Esophagus squamous epithelium (tissue), 5 donors: ENCODE data around the gene CASKIN1. TPM values are rescaled to one million over a fixed set of nuclear protein-coding genes. Genes with fewer than 3 reads are reported as not detected.
A peak's percentile ranks its signal among the peaks of the same experiment; 100 is the strongest.

Experiments used
- DNase-seq: peaks from one replicate; lab custom pipeline; 2025; lab: John Stamatoyannopoulos, UW
- H3K27ac ChIP-seq, 4 donors: fragments of 200-600 bp; sonication (generic); one replicate each; pipeline ENCODE4 v1.5.1; 2016 to 2019; ENCODE audit warnings: mild to moderate bottlenecking in 1 of 4
- H3K27me3 ChIP-seq, 4 donors: fragments of 200-600 bp; sonication (generic); 1 replicate in 3 of 4; 2 replicates in 1 of 4; pipeline versions ENCODE4 v1.5.1 to v1.6.0; 2017 to 2021; ENCODE audit warnings: antibody characterized with exemption in 1 of 4
- H3K36me3 ChIP-seq, 3 donors: fragments of 200-600 bp; sonication (generic); one replicate each; pipeline ENCODE4 v1.5.1; 2016 to 2019
- H3K4me1 ChIP-seq, 3 donors: fragments of 200-600 bp; sonication (generic); one replicate each; pipeline ENCODE4 v1.5.1; 2017 to 2019
- H3K4me3 ChIP-seq, 4 donors: fragments of 200-600 bp; sonication (generic); 1 replicate in 3 of 4; 2 replicates in 1 of 4; pipeline ENCODE4 v1.5.1; 2016 to 2019; ENCODE audit warnings: mild to moderate bottlenecking in 2 of 4, moderate library complexity in 1 of 4
- H3K9me3 ChIP-seq, 3 donors: fragments of 200-600 bp; sonication (generic); one replicate each; pipeline ENCODE4 v1.5.1; 2016 to 2019
- POLR2A ChIP-seq, 4 donors: fragments of 450-650 bp; IDR thresholded peaks; one replicate each; pipeline ENCODE4 v1.6.1; 2017; ENCODE audit warnings: antibody characterized with exemption in 4 of 4, mild to moderate bottlenecking in 4 of 4, moderate library complexity in 3 of 4
- WGBS, 2 donors: methylation state at CpG; one replicate each; pipeline ENCODE4 v1.1.5; 2018; 5-methylcytosine and 5-hydroxymethylcytosine counted together
- intact Hi-C: fragments of 100-400 bp; cut with DNase I; formaldehyde crosslinking; loops from one replicate; pipeline ENCODE4 v1.15.0; 2022
- total RNA-seq, 4 donors: library from RNA; depleted of rRNA; stranded (reverse); fragments of >200 nt; gene quantifications; one replicate each; pipeline ENCODE4 v1.1.0, GENCODE V29; 2016
- TF ChIP-seq, protein P1 (sequence below), 6 experiments: fragments of 450-650 bp in 4 of 6; fragments of 200-600 bp in 2 of 6; sonication (generic) in 2 of 6; IDR thresholded peaks; one replicate each; pipeline ENCODE4 v1.5.1; 2016 to 2019; ENCODE audit warnings: antibody characterized with exemption in 6 of 6, mild to moderate bottlenecking in 4 of 6, moderate library complexity in 4 of 6
- donor health status: DM: yes; HTN: yes; CAD: no.

The CASKIN1 gene
- total RNA-seq, 4 donors from 2014 or later = 0.04 to 0.38 TPM; not detected in 2

DNA sequence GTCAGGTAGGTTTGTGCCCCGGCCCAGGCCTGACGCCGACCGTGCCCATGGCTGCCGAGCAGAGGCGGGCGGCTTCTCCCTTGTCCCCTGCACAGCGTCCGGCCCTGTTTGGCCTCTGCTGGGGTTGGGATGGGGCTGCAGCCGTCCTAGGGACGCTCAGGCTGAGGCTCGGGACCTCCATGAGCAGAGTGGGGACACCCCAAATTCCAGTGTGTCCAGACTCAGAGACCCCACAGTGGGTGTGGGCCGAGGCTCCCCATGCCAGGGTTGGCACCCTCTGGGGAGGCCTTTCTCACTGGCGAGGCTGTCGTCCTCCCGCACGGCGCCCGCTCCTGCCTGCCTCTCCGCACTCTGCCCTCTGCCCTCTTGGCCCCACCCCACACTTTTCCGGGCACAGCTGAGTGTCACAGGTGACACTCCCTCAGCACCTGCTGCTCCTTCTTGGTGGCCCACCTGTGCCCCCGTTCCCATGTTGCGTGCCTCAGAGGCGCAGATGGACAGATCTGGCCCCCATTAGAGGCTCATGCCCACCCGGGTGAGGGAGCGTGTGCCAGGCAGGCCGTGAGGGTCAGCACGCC lies 24.7 kb downstream of the CASKIN1 start:
- peaks cover 52 to 100% (median 53%) of the 10 kb centered on the region in 3 donors for H3K36me3 ChIP-seq

DNA sequence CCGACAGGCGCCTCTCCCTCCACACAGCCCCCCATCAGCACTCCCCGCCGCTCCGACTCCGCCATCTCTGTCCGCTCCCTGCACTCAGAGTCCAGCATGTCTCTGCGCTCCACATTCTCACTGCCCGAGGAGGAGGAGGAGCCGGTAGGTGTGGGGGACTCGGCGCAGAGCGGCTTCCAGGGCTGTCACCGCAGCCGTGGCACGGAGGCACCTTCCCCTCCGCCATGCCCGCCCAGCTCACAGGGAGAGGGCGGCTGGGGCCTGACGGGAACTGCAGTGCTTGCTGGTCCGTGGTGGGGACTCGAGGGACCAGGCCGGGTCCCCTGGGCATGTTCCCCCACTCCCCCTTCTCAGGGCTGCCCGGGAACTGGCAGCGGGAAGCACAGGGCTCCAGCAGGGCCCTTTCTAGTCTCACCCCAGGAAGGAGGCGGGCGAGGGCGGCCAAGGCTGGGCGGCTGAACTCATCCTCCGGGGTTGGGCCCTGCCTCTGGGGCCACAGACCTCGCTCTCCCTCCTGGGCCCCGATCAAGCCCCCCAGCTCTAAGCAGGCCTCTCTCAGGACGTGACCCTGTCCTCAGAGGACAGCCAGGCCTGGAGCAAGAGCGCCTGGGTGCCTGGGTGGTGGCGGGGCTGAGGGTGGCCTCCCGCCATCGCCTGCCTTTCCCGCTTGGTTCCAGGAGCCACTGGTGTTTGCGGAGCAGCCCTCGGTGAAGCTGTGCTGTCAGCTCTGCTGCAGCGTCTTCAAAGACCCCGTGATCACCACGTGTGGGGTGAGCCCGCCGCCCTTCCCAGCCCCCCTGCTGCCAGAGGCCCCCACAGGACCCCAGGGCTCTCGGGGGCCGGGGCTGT lies 25.6 kb downstream of the CASKIN1 start:
- DNase-seq = no peak
- H3K36me3 ChIP-seq = peaks cover 46 to 100% (median 48%) of the 10 kb centered on the region in 3 donors
- no peak for TF ChIP-seq POLR2A (IDR thresholded peaks at IDR 0.05)
- TF ChIP-seq, protein P1, sequence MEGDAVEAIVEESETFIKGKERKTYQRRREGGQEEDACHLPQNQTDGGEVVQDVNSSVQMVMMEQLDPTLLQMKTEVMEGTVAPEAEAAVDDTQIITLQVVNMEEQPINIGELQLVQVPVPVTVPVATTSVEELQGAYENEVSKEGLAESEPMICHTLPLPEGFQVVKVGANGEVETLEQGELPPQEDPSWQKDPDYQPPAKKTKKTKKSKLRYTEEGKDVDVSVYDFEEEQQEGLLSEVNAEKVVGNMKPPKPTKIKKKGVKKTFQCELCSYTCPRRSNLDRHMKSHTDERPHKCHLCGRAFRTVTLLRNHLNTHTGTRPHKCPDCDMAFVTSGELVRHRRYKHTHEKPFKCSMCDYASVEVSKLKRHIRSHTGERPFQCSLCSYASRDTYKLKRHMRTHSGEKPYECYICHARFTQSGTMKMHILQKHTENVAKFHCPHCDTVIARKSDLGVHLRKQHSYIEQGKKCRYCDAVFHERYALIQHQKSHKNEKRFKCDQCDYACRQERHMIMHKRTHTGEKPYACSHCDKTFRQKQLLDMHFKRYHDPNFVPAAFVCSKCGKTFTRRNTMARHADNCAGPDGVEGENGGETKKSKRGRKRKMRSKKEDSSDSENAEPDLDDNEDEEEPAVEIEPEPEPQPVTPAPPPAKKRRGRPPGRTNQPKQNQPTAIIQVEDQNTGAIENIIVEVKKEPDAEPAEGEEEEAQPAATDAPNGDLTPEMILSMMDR (IDR thresholded peaks at IDR 0.05) = no peak
- peak overlapping the region; percentile 12 to 57 (median 34) for H3K4me3 ChIP-seq
- no peaks in the 10 kb centered on the region for H3K9me3 ChIP-seq
- H3K27ac ChIP-seq = peak overlapping the region; percentile 39 to 72 (median 58)
- intact Hi-C loops = no loop called here
- H3K4me1 ChIP-seq = peaks cover 0 to 38% (median 4%) of the 10 kb centered on the region in 3 donors
- WGBS, 2 donors = 95% methylated on average over 8 of the region's 47 CpGs; no CpG with 5 or more reads in 1 of the 2 donors
- no peaks in the 10 kb centered on the region for H3K27me3 ChIP-seq

More for the DNA sequence above, 24.7 kb downstream of the CASKIN1 start:
- peak overlapping the region in 1 of 4 donors; percentile 25 for H3K27ac ChIP-seq
- no peak for TF ChIP-seq POLR2A (IDR thresholded peaks at IDR 0.05)
- TF ChIP-seq, protein P1 (IDR thresholded peaks at IDR 0.05) = no peak
- peaks cover 0 to 47% (median 8%) of the 10 kb centered on the region in 3 donors for H3K4me1 ChIP-seq
- 95 to 100% methylated on average over 11 to 12 of the region's 28 CpGs for WGBS, 2 donors
- no peaks in the 10 kb centered on the region for H3K27me3 ChIP-seq
- H3K9me3 ChIP-seq = no peaks in the 10 kb centered on the region
- peak overlapping the region in 1 of 4 donors; percentile 40 for H3K4me3 ChIP-seq
- no peak for DNase-seq
- intact Hi-C loops = no loop called here

DNA sequence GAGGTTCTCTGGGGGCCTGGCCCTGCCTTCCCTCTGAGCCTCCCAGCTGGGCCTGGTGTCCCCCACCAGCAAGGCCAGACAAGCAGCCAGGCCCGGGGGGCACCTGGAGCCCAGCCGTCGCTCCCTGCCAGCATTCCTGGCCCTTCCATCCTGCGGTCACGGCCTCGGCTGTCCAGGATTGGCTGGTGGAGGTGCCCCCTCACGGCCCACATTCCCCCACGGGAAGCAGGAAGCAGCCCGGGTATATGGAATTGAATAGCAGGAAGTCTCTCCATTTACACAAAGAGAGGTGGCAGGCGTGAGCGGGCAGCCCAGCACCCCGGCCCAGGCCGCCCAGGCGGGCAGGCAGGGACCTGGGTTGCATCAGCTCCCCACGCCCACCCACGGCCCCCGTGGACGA lies 26.3 kb downstream of the CASKIN1 start:
- WGBS, 2 donors = 95% methylated on average over 4 of the region's 18 CpGs; no CpG with 5 or more reads in 1 of the 2 donors
- DNase-seq = no peak
- Histone ChIP-seq H3K4me1 (peaks cover 0 to 34% (median 0%) of the 10 kb centered on the region in 3 donors), H3K27ac (peak overlapping the region; percentile 44 to 72 (median 69)), H3K4me3 (peak overlapping the region; percentile 12 to 57 (median 34)), H3K27me3 (no peaks in the 10 kb centered on the region), H3K36me3 (peaks cover 40 to 97% (median 40%) of the 10 kb centered on the region in 3 donors), H3K9me3 (no peaks in the 10 kb centered on the region)
- TF ChIP-seq, protein P1 (IDR thresholded peaks at IDR 0.05) = no peak
- peak in 2 of 4 donors; percentile 14 to 34 for TF ChIP-seq POLR2A (IDR thresholded peaks at IDR 0.05)
- intact Hi-C loops = no loop called here

DNA sequence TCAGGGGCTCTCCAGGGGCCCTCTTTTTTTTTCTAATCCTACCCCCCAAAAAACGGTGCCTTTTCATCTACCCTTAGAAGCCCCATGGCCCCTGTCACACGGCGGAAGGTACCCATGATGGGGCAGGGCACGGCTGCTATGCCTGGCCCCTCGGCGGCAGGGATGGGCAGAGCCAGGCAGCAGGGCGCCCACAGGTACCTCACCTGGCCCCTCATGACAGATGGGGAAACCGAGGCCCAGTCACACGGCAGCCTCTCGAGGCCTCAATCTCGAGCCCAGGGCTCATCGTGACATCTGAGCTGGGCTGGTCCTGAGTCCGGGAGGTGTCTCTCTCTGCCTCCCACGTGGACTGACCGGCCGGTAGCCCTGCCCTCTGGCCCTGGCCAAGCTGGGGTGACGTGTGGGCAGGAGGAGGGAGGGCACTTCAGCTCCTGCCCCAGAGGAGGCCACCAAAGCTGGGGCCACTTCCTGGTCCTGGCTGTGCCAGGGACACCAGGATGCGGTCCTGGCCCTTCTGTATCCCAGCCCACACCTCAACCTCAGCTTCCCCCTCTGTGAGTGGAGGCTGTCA lies 29.3 kb downstream of the CASKIN1 start:
- H3K27ac ChIP-seq = no peak overlapping the region
- 86 to 94% methylated on average over 2 to 9 of the region's 18 CpGs for WGBS, 2 donors
- DNase-seq = no peak
- H3K9me3 ChIP-seq = no peaks in the 10 kb centered on the region
- peaks cover 14 to 37% (median 15%) of the 10 kb centered on the region in 3 donors for H3K4me1 ChIP-seq
- intact Hi-C loops = no loop called here
- no peak overlapping the region for H3K4me3 ChIP-seq
- peaks cover 11 to 68% (median 19%) of the 10 kb centered on the region in 3 donors for H3K36me3 ChIP-seq
- H3K27me3 ChIP-seq = no peaks in the 10 kb centered on the region
- no peak for TF ChIP-seq POLR2A (IDR thresholded peaks at IDR 0.05)
- TF ChIP-seq, protein P1 (IDR thresholded peaks at IDR 0.05) = no peak
